ENCODE measurements around the gene PTPN9.
"Not testable (repeated sequence)": the region's sequence is repeated elsewhere in the genome, so short reads cannot be mapped to it uniquely, and the experiment has no call there.

The PTPN9 gene

GRCh38 chr15:75531041-75531450, 48.1 kb downstream of the PTPN9 start:
- DNase-seq (ENCODE audit: insufficient read length, low spot score): no peak
- no peak for FAIRE-seq
- TF ChIP-seq POLR2A (IDR thresholded peaks at IDR 0.05; ENCODE audit: low read depth, low read length): no peak

DNA sequence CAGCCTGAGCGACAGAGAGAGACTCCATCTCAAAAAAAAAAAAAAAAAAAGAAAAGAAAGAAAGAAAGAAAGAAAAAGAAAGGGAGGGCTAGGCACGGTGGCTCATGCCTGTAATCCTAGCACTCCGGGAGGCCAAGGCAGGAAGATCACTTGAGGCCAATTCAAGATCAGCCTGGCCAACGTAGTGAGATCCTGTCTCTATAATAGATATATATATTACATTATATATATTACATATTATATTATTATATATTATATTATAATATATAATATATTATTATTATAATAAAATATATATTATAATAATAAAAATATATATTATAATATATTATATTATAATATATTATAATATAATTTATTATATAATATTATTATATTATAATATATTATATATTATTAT, 48.9 kb downstream of the PTPN9 start:
- FAIRE-seq (no peak), DNase-seq (ENCODE audit: insufficient read length, low spot score) (no peak)
- TF ChIP-seq POLR2A (IDR thresholded peaks at IDR 0.05; ENCODE audit: low read depth, low read length): no peak

DNA sequence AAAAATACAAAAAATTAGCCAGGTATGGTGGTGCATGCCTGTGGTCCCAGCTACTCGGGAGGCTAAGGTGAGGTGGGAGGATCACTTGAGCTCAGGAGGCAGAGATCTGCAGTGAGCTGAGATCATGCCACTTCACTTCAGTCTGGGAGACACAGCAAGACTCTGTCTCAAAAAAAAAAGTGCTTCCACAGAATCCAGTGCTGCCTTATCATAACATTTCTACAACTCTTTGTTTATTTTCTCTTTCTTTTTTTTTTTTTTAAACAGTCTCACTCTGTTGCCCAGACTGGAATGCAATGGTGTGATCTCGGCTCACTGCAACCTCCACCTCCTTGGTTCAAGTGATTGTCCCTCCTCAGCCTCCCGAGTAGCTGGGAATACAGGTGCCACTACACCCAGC, 53.4 kb downstream of the PTPN9 start:
- FAIRE-seq; DNase-seq (ENCODE audit: insufficient read length, low spot score): not testable (repeated sequence)

DNA sequence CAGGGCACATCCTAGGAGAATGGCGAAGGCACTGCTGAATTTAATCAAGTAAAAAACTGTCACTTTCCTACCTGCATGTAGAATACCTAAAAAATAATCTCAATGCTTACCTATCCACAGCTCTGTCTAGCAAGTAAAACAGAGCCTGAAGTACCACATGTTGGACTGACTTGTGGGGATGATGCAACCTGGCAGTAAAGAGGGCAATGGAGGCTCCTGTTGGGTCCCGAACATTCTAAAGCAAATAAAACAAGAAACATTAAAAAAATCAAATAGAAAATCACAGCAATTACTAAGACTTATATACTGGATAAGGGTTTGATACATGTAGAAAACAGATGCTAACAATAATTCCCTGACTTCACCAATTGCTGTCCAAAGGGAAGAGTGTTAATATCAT, 56.1 kb downstream of the PTPN9 start:
- FAIRE-seq (no peak), DNase-seq (ENCODE audit: insufficient read length, low spot score) (no peak)
- no peak for TF ChIP-seq POLR2A (IDR thresholded peaks at IDR 0.05; ENCODE audit: low read depth, low read length)

- DNase-seq (ENCODE audit: insufficient read length, low spot score): no peak
- FAIRE-seq: no peak
- no peak for TF ChIP-seq POLR2A (IDR thresholded peaks at IDR 0.05; ENCODE audit: low read depth, low read length)
Observed at GRCh38 chr15:75517233-75517632, 61.9 kb downstream of the PTPN9 start.

GRCh38 chr15:75508840-75509532, 70.1 kb downstream of the PTPN9 start:
- DNase-seq (ENCODE audit: insufficient read length, low spot score) (no peak), FAIRE-seq (no peak)
- TF ChIP-seq POLR2A (IDR thresholded peaks at IDR 0.05; ENCODE audit: low read depth, low read length): no peak

DNA sequence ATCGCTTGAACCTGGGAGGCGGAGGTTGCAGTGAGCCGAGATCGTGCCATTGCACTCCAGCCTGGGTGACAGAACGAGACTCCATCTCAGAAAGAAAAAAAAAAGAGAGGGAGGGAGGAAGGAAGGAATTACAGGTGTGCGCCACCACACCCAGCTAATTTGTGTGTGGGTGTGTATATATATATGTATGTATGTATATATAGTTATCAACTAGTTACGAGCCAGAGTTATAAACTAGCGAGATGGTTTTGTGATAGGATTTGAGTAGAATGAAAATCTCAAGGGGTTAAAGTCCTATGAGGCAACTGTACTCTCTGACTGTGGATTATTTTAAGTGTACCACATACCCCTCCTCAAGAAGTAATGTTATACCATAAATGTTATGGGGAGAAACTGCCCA, 76.8 kb downstream of the PTPN9 start:
- TF ChIP-seq POLR2A (IDR thresholded peaks at IDR 0.05; ENCODE audit: low read depth, low read length): no peak
- FAIRE-seq (no peak), DNase-seq (ENCODE audit: insufficient read length, low spot score) (no peak)

- DNase-seq (ENCODE audit: insufficient read length, low spot score): no peak
- no peak for FAIRE-seq
- TF ChIP-seq POLR2A (IDR thresholded peaks at IDR 0.05; ENCODE audit: low read depth, low read length): no peak
Observed at GRCh38 chr15:75493732-75494131, 85.4 kb downstream of the PTPN9 start.

DNA sequence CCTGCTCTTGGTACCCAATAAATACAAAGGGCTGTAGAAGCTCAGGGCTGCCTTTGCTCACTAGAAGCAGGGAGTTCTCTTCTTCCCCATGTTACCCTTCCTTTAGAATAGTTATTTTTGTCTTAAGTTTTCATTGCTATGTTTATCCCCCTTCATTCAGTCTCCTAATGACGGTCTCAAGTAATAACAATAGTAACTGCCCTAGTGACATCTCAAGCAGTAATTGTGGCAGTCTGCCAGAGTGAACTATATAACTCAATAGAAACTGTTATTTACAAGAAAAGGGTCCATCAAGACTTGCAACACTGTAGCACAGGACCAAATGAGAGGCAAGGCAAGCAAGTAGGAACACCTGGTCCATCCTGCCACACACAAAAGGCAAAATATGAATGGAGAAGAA, 95.2 kb downstream of the PTPN9 start:
- no peak for DNase-seq (ENCODE audit: insufficient read length, low spot score)
- no peak for TF ChIP-seq POLR2A (IDR thresholded peaks at IDR 0.05; ENCODE audit: low read depth, low read length)

GRCh38 chr15:75483556-75483955, 95.6 kb downstream of the PTPN9 start:
- FAIRE-seq; DNase-seq (ENCODE audit: insufficient read length, low spot score): not testable (repeated sequence)

More for the DNA sequence above, 95.2 kb downstream of the PTPN9 start:
- no peak for FAIRE-seq

DNA sequence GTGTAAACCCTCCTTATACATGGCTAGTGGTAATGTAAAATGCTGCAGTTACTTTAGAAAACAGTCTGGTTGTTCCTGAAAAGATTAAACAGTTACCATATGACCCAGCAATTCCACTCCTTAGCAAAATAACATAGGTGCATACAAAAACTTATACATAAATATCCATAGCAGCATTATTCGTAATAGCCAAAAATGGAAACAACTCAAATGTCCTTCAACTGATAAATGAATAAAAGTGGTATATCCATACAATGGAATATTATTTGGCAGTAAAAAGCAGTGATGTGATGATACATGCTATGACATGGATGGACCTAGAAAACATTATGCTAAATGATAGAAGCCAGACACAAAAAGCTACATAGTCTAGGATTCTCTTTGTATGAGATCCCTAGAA, 96.0 kb downstream of the PTPN9 start:
- FAIRE-seq: no peak
- TF ChIP-seq POLR2A (IDR thresholded peaks at IDR 0.05; ENCODE audit: low read depth, low read length): no peak
- DNase-seq (ENCODE audit: insufficient read length, low spot score): no peak

DNA sequence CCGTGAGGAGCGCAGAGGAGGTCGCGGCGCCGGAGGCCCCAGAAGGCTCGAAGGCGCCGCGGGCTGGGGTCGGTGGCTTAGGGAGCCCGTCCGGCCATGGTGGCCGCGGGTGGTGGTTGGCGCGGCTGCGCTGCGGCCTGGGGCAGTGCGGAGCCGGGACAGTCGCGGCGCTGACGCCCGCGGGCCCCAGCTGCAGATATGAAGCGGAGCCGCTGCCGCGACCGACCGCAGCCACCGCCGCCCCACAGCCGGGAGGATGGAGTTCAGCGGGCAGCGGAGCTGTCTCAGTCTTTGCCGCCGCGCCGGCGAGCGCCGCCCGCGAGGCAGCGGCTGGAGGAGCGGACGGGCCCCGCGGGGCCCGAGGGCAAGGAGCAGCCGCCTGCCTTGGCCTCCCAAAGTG, 98.7 kb downstream of the PTPN9 start:
- not testable (repeated sequence) for DNase-seq (ENCODE audit: insufficient read length, low spot score); FAIRE-seq

GRCh38 chr15:75479670-75480069, 99.4 kb downstream of the PTPN9 start:
- no peak for DNase-seq (ENCODE audit: insufficient read length, low spot score)
- no peak for FAIRE-seq
- no peak for TF ChIP-seq POLR2A (IDR thresholded peaks at IDR 0.05; ENCODE audit: low read depth, low read length)

DNA sequence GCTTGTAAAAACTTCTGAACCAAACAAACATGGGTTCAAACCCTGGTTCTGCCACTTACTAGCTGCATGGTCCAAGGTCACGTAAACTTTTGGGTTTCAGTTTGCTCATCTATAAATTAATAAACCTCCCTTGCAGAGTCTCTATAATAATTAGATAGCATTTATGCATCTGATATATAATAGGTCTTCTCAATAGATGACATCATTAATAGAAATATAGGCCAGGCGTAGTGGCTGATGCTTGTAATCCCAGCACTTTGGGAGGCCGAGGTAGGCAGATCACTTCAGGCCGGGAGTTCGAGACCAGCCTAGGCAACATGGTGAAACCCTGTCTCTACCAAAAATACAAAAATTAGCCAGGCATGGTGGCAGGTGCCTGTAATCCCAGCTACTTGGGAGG, 102.0 kb downstream of the PTPN9 start:
- not testable (repeated sequence) for FAIRE-seq; DNase-seq (ENCODE audit: insufficient read length, low spot score)

DNA sequence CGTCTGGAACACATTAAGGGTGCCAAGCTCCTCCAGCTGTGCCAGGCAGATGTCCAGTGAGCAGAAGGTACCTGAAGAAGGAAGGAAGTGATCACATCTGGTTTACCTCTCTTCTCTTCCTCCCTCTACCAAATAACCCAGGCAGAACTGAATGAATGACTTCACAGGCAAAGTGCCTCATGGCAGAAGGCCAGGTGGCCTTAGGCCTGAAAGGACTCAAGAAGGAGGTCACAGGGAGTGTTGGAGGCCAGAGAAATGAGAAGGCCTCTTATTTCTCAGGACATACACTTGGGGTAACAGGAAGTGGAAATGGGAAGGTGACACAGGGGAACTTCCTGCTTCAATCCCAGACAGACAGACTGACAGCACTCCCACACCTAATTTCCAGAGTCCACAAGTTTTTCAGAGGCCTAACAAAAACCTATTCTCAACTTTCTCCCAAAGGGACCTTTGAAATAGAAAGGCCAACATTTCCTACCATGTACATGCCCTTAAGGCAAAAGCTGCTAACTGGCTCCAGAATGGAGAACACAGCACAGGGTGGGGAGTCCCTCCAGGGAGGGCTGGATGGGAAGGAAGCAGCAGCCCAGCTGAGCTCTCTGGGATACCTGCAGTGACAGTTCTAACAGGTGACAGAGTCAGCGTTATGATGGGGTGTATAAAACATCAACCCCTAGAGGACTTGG, 110.1 kb downstream of the PTPN9 start:
- no peak for FAIRE-seq
- DNase-seq (ENCODE audit: insufficient read length, low spot score): no peak
- no peak for TF ChIP-seq POLR2A (IDR thresholded peaks at IDR 0.05; ENCODE audit: low read depth, low read length)
